Posterior vena cava (tissue), 2 donors: ENCODE results near the gene NHERF1. TPM values are rescaled to one million over a fixed set of nuclear protein-coding genes. Genes with fewer than 3 reads are reported as not detected.

Experiments used
- DNase-seq: peaks from one replicate; pipeline ENCODE4 v3.0.0-alpha.2; 2020; ENCODE audit warnings: low spot score
- intact Hi-C, 2 donors: fragments of 100-400 bp; cut with DNase I; formaldehyde crosslinking; loops; one replicate each; pipeline versions ENCODE4 v1.14.1 to v1.14.2; 2022 to 2023
- microRNA-seq, 2 donors: library from miRNA; unstranded; fragments of <30 nt; microRNA quantifications; one replicate each; pipeline ENCODE4 v1.2.0, GENCODE V29; 2020 to 2021; ENCODE audit warnings: borderline microRNAs expressed in 2 of 2
- total RNA-seq, 2 donors: library from RNA; stranded (reverse); fragmentation: NEBNext Ultra II Directional; extraction: Animal tissue kit (Norgen Biotek cat#: 25700); gene quantifications; one replicate each; pipeline ENCODE4 v1.2.1, GENCODE V29; 2021
- donor health status: DM: yes; HTN: yes; CAD: no.
- donor health status: DM: yes; HTN: yes; CAD: no.

NHERF1 gene
- total RNA-seq, 2 donors from 2014 or later: 7.0 to 11.5 TPM

GRCh38 chr17:74815067-74815466 lies 66.6 kb downstream of the NHERF1 start:
- DNase-seq: no peak
- intact Hi-C loops: no loop called here

GRCh38 chr17:74815550-74816370 lies 67.3 kb downstream of the NHERF1 start:
- DNase-seq: no peak
- intact Hi-C loops: no loop called here

GRCh38 chr17:74816905-74817620 lies 68.6 kb downstream of the NHERF1 start:
- DNase-seq: no peak
- intact Hi-C loops: no loop called here

GRCh38 chr17:74818291-74818938 lies 70.0 kb downstream of the NHERF1 start:
- intact Hi-C loops: no loop called here

More at GRCh38 chr17:74818291-74818938, 70.0 kb downstream of the NHERF1 start:
- no peak for DNase-seq

Small RNAs within 50 kb of the gene (microRNA-seq; reads per million reads assigned to microRNA genes)
- 7.3 to 8.4 reads per million in 2 donors for gene MIR3615

Other genes with a start within 250 kb of the NHERF1 start
- under 1 TPM; 0.23 to 0.62 TPM for gene CD300LB, start 217.2 kb upstream of the NHERF1 start, total RNA-seq
- 1 to 10 TPM; 2.1 to 4.7 TPM for gene CD300C, start 202.5 kb upstream of the NHERF1 start, total RNA-seq
- 1 to 10 TPM in 1 of 2 donors, not detected in 1; 1.2 TPM for gene CD300H, start 181.1 kb upstream of the NHERF1 start, total RNA-seq
- not detected for gene CD300LD, start 156.3 kb upstream of the NHERF1 start, total RNA-seq
- 1 to 10 TPM; 1.4 to 3.3 TPM for gene CD300E, start 124.9 kb upstream of the NHERF1 start, total RNA-seq
- gene CD300LF, start 35.7 kb upstream of the NHERF1 start, total RNA-seq: 1 to 10 TPM in 1 of 2 donors, under 1 TPM in 1; 0.48 to 3.1 TPM
- gene RAB37, start 11.4 kb upstream of the NHERF1 start, total RNA-seq: 1 to 10 TPM; 1.1 to 1.6 TPM
- 10 to 100 TPM; 26.8 to 31.7 TPM for gene NAT9, start 27.7 kb downstream of the NHERF1 start, total RNA-seq
- gene GRIN2C, start 111.3 kb downstream of the NHERF1 start, total RNA-seq: under 1 TPM; 0.38 to 0.65 TPM
- 1 to 10 TPM; 3.3 to 6.2 TPM for gene FDXR, start 124.4 kb downstream of the NHERF1 start, total RNA-seq
- not detected for gene FADS6, start 145.0 kb downstream of the NHERF1 start, total RNA-seq
- gene USH1G, start 174.6 kb downstream of the NHERF1 start, total RNA-seq: not detected
- gene OTOP2, start 175.6 kb downstream of the NHERF1 start, total RNA-seq: not detected
- gene OTOP3, start 187.3 kb downstream of the NHERF1 start, total RNA-seq: not detected
- 10 to 100 TPM; 11.7 to 13.0 TPM for gene HID1, start 224.1 kb downstream of the NHERF1 start, total RNA-seq
- 10 to 100 TPM; 17.4 to 26.0 TPM for gene CDR2L, start 239.0 kb downstream of the NHERF1 start, total RNA-seq